HepG2 (cell line): Measurements from ENCODE around the gene HECA. TPM values are rescaled to one million over a fixed set of nuclear protein-coding genes. Genes with fewer than 3 reads are reported as not detected.

ENCODE experiments used
- ARHGAP35 ChIP-seq: sonication (generic); formaldehyde crosslinking; IDR thresholded peaks from 2 replicates; pipeline ENCODE4 v1.9.0; 2022; ENCODE audit warnings: mild to moderate bottlenecking, inconsistent platforms, moderate library complexity, missing genetic modification reagents, borderline replicate concordance
- BHLHE40 ChIP-seq: IDR thresholded peaks from 2 replicates; pipeline ENCODE4 v1.6.1; 2011; ENCODE audit warnings: low read length, improper control_type of control experiment
- ELK4 ChIP-seq: sonication (generic); formaldehyde crosslinking; IDR thresholded peaks from 2 replicates; pipeline ENCODE4 v1.9.0; 2021; ENCODE audit warnings: missing genetic modification reagents, borderline replicate concordance
- FIP1L1 ChIP-seq: fragments of 200-400 bp; formaldehyde crosslinking; IDR thresholded peaks from 2 replicates; pipeline ENCODE4 v1.6.1; 2018; ENCODE audit warnings: low read depth, mild to moderate bottlenecking, low read length, moderate library complexity, borderline replicate concordance; ENCODE audit not compliant: insufficient read depth
- FOSL1 ChIP-seq: sonication (generic); formaldehyde crosslinking; IDR thresholded peaks from 2 replicates; pipeline ENCODE4 v1.9.0; 2021; ENCODE audit warnings: missing genetic modification reagents, borderline replicate concordance
- FOSL2 ChIP-seq: sonication (generic); formaldehyde crosslinking; IDR thresholded peaks from 2 replicates; pipeline ENCODE4 v1.4.0; 2020; ENCODE audit warnings: missing genetic modification reagents
- HOXA7 ChIP-seq: sonication (generic); formaldehyde crosslinking; IDR thresholded peaks from 2 replicates; pipeline ENCODE4 v1.8.1; 2022; ENCODE audit warnings: mild to moderate bottlenecking, missing genetic modification reagents, moderate library complexity
- MBNL3 ChIP-seq: fragments of 250-450 bp; sonication (Bioruptor Pico); conservative IDR thresholded peaks from 2 replicates; pipeline ENCODE4 v1.8.0; 2022; ENCODE audit warnings: mild to moderate bottlenecking, inconsistent platforms
- MTERF4 ChIP-seq: sonication (generic); formaldehyde crosslinking; IDR thresholded peaks from 2 replicates; pipeline ENCODE4 v1.8.0; 2023; ENCODE audit warnings: mild to moderate bottlenecking, missing genetic modification reagents
- NFIB ChIP-seq: sonication (generic); formaldehyde crosslinking; IDR thresholded peaks from 2 replicates; pipeline ENCODE4 v1.9.0; 2021; ENCODE audit warnings: missing genetic modification reagents, mild to moderate bottlenecking, borderline replicate concordance
- PCBP1 ChIP-seq: fragments of 200-400 bp; formaldehyde crosslinking; IDR thresholded peaks from 2 replicates; pipeline ENCODE4 v1.6.1; 2017; ENCODE audit warnings: mild to moderate bottlenecking, low read depth, low read length, borderline replicate concordance
- REXO4 ChIP-seq: sonication (generic); formaldehyde crosslinking; IDR thresholded peaks from 2 replicates; pipeline ENCODE4 v1.8.0; 2022; ENCODE audit warnings: missing genetic modification reagents, mild to moderate bottlenecking, borderline replicate concordance
- SMAD9 ChIP-seq: sonication (generic); formaldehyde crosslinking; IDR thresholded peaks from 2 replicates; pipeline ENCODE4 v1.5.1; 2020; ENCODE audit warnings: mild to moderate bottlenecking, missing genetic modification reagents
- SMYD3 ChIP-seq: sonication (generic); formaldehyde crosslinking; IDR thresholded peaks from 2 replicates; pipeline ENCODE4 v1.8.1; 2023; ENCODE audit warnings: mild to moderate bottlenecking, missing genetic modification reagents
- ZNF160 ChIP-seq: sonication (generic); formaldehyde crosslinking; IDR thresholded peaks from 2 replicates; pipeline ENCODE4 v1.8.0; 2022; ENCODE audit warnings: mild to moderate bottlenecking, inconsistent platforms, missing genetic modification reagents
- ZNF263 ChIP-seq: sonication (generic); formaldehyde crosslinking; IDR thresholded peaks from 2 replicates; pipeline ENCODE4 v1.4.0; 2020; ENCODE audit warnings: missing genetic modification reagents
- ZNF276 ChIP-seq: sonication (generic); formaldehyde crosslinking; IDR thresholded peaks from 2 replicates; pipeline ENCODE4 v1.4.0; 2020; ENCODE audit warnings: mild to moderate bottlenecking, low read depth, missing genetic modification reagents
- ZNF30 ChIP-seq: sonication (generic); formaldehyde crosslinking; IDR thresholded peaks from 2 replicates; pipeline ENCODE4 v1.5.0; 2020; ENCODE audit warnings: mild to moderate bottlenecking, missing genetic modification reagents
- ZNF350 ChIP-seq: sonication (generic); formaldehyde crosslinking; IDR thresholded peaks from 2 replicates; pipeline ENCODE4 v1.4.0; 2020; ENCODE audit warnings: mild to moderate bottlenecking, low read depth, missing genetic modification reagents, borderline replicate concordance
- polyA plus RNA-seq, 8 experiments: library from polyadenylated mRNA; depleted of rRNA in 3 of 8; stranded (reverse) in 7 of 8; unstranded in 1 of 8; fragments of >200 nt; fragmentation: Illumina TruSeq in 4 of 8; extraction: Trizol in 4 of 8; gene quantifications; 2 replicates each; pipeline versions ENCODE4 v1.2.1 to v1.2.3, GENCODE V29; 2011 to 2016; ENCODE audit warnings: low read depth in 4 of 8, missing spikeins in 1 of 8, mixed read lengths in 1 of 8; ENCODE audit not compliant: insufficient read depth in 1 of 8
- total RNA-seq, 5 experiments: library from RNA; depleted of rRNA; stranded (reverse); fragments of >200 nt; fragmentation: Illumina TruSeq; extraction: Trizol; gene quantifications; 2 replicates each; pipeline ENCODE4 v1.2.3, GENCODE V29; 2016; ENCODE audit warnings: low read depth in 1 of 5

Gene HECA
- total and polyA plus RNA-seq, 2 of the 13 experiments (the other 11 are each of a cell fraction or from before 2014, with no cell fraction given), result 0.18 to 0.49 TPM

- no peak for TF ChIP-seq FOSL1 (CRISPR knock-in tag)
- 0 out of 2 replicates have a peak, but pooled peaks have one; percentile 37 for TF ChIP-seq ZNF350 (CRISPR knock-in tag)
- TF ChIP-seq SMYD3 (CRISPR knock-in tag), result no peak
- TF ChIP-seq ZNF160, result no peak
- no peak for TF ChIP-seq ARHGAP35
- no peak for TF ChIP-seq HOXA7 (CRISPR knock-in tag)
- TF ChIP-seq MTERF4 (CRISPR knock-in tag), result no peak
- TF ChIP-seq ZNF30 (CRISPR knock-in tag), result no peak
- TF ChIP-seq NFIB (CRISPR knock-in tag), result no peak
- TF ChIP-seq BHLHE40, result peak; percentile 22; the same call in 1 of the 2 replicates
- TF ChIP-seq FIP1L1, result no peak
- TF ChIP-seq FOSL2, result no peak; the same call in 1 of the 2 replicates
- no peak for TF ChIP-seq ZNF276 (CRISPR knock-in tag)
- TF ChIP-seq PCBP1, result no peak
- TF ChIP-seq MBNL3 (CRISPR knock-in tag), result no peak
- no peak for TF ChIP-seq REXO4 (CRISPR knock-in tag)
- TF ChIP-seq ELK4 (CRISPR knock-in tag), result no peak
- no peak for TF ChIP-seq SMAD9 (CRISPR knock-in tag)
- TF ChIP-seq ZNF263 (CRISPR knock-in tag), result no peak
These were observed 84.4 kb downstream of the HECA start (continued) for GRCh38 chr6:139219271-139219729.
